ENCODE measurements around the gene LPIN1.

LPIN1 gene

DNA sequence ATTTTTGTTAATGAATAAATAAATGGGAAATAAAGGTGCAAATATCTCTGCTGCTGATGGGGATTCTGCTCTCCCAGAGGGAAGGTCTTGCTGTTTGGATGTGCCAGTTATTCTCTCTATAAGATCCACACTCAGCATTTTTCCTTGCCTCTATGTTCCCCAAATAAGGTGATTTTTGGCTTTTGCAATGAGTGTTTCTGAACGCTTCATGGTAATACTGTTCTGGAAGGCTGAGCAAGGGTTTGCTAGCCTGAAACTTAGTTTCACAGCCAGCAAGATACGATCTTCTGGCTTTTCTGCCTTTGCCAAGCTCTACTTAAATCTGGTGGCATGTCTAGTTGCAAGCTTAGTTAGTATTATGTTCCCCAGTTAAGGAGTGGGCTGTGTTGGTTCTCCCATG, 114.6 kb downstream of the LPIN1 start:
- TF ChIP-seq CTCF (IDR thresholded peaks at IDR 0.05; ENCODE audit: low read depth, low read length) = no peak
- in situ Hi-C loops (cut with HindIII; ENCODE audit: low sequenced_read_pairs) = no loop called here
- no peak for DNase-seq (ENCODE audit: low read depth, low spot score)
- no peak overlapping the region for H3K4me3 ChIP-seq (ENCODE audit: low read depth, low read length)

DNA sequence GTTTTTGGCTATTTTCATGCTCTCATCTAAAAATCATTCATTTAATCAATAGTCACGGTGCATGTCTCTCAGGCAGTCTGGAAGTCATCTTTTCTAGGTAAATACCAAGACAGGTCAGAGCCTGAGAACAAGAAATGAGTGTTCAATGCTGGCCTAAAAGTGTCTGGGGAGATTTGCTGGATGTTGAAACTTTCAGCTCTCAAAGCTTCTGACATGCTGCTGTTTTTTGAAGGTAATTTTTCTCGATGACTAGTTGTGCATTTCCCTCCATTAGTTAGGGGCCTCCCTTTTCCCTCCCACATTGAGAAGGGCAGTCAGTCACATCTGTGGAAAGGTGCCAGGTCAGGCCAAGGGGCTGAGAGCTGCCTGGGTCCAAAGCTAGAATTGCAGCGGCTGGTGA, 115.6 kb downstream of the LPIN1 start:
- in situ Hi-C loops (cut with HindIII; ENCODE audit: low sequenced_read_pairs) = no loop called here
- no peak for DNase-seq (ENCODE audit: low read depth, low spot score)
- no peak overlapping the region for H3K4me3 ChIP-seq (ENCODE audit: low read depth, low read length)
- TF ChIP-seq CTCF (IDR thresholded peaks at IDR 0.05; ENCODE audit: low read depth, low read length) = no peak

- in situ Hi-C loops (cut with HindIII; ENCODE audit: low sequenced_read_pairs) = no loop called here
- TF ChIP-seq CTCF (IDR thresholded peaks at IDR 0.05; ENCODE audit: low read depth, low read length) = no peak
- no peak overlapping the region for H3K4me3 ChIP-seq (ENCODE audit: low read depth, low read length)
- DNase-seq (ENCODE audit: low read depth, low spot score) = no peak
Measured at GRCh38 chr2:11863103-11863502, 116.7 kb downstream of the LPIN1 start.

- in situ Hi-C loops (cut with HindIII; ENCODE audit: low sequenced_read_pairs) = no loop called here
- peak overlapping the region; percentile 4 for H3K4me3 ChIP-seq (ENCODE audit: low read depth, low read length)
- TF ChIP-seq CTCF (IDR thresholded peaks at IDR 0.05; ENCODE audit: low read depth, low read length) = peak; percentile 97
- peak; percentile 94 for DNase-seq (ENCODE audit: low read depth, low spot score)
Measured at GRCh38 chr2:11863513-11864328, 117.3 kb downstream of the LPIN1 start.

DNA sequence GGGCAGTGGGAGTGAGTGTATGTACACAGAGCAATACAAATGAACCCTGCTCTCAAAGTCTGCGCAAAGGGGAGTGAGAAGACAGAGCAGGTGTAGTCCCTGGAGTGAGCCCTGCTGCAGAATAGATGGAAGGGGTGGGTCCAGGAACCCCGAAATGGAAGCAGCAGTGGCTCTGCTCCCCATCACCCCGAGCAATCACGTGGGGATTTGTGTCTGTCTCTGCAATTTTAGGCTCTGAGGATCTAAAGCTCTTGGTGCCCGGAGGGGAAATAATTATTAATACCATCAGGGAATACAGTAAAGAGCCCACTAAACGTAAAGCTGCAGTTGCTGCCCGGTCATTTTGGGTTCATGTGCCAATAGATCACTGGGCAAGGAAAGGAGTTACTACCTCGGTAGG, 118.3 kb downstream of the LPIN1 start:
- no peak for DNase-seq (ENCODE audit: low read depth, low spot score)
- H3K4me3 ChIP-seq (ENCODE audit: low read depth, low read length) = no peak overlapping the region
- in situ Hi-C loops (cut with HindIII; ENCODE audit: low sequenced_read_pairs) = no loop called here
- no peak for TF ChIP-seq CTCF (IDR thresholded peaks at IDR 0.05; ENCODE audit: low read depth, low read length)

GRCh38 chr2:11865378-11865777, 118.9 kb downstream of the LPIN1 start:
- no peak overlapping the region for H3K4me3 ChIP-seq (ENCODE audit: low read depth, low read length)
- no peak for DNase-seq (ENCODE audit: low read depth, low spot score)
- in situ Hi-C loops (cut with HindIII; ENCODE audit: low sequenced_read_pairs) = no loop called here
- TF ChIP-seq CTCF (IDR thresholded peaks at IDR 0.05; ENCODE audit: low read depth, low read length) = no peak

All from astrocyte of the spinal cord (primary cell).